Stimulated activated naive CD8-positive, alpha-beta T cell treated with anti-CD3 and anti-CD28 coated beads, Interleukin-15, amount 100 ng/mL, for 72 hours (primary cell): ENCODE results near the gene LMOD3.
A peak's percentile ranks its signal among the peaks of the same experiment; 100 is the strongest.

Source experiments
- ATAC-seq: fragments of 150-1000 bp; cut with Tn5 transposase; 2 replicates; pipeline ENCODE4 v1.10.0; 2021; ENCODE audit warnings: mild to moderate bottlenecking, moderate library complexity
- DNase-seq, 2 donors: peaks; one replicate each; pipeline ENCODE4 v3.0.0; 2021 to 2022
- H3K27ac Mint-ChIP-seq, 2 donors: one replicate each; pipeline ENCODE4 v1.8.0; 2022; ENCODE audit warnings: mild to moderate bottlenecking in 2 of 2, mixed read lengths in 2 of 2, moderate library complexity in 2 of 2
- H3K27me3 Mint-ChIP-seq: one replicate; pipeline ENCODE4 v1.8.0; 2022; ENCODE audit warnings: mixed read lengths
- H3K4me1 Mint-ChIP-seq: one replicate; pipeline ENCODE4 v1.8.0; 2022; ENCODE audit warnings: mild to moderate bottlenecking, mixed read lengths
- H3K4me3 Mint-ChIP-seq, 2 donors: one replicate each; pipeline ENCODE4 v1.8.0; 2022; ENCODE audit warnings: mild to moderate bottlenecking in 2 of 2, mixed read lengths in 2 of 2, moderate library complexity in 1 of 2
- H3K9me3 Mint-ChIP-seq, 2 donors: one replicate each; pipeline ENCODE4 v1.8.0; 2022; ENCODE audit warnings: mixed read lengths in 2 of 2

The LMOD3 gene

GRCh38 chr3:69065318-69065964, 57.0 kb downstream of the LMOD3 start:
- ATAC-seq (peak; percentile 95), DNase-seq (peak in 1 of 2 donors; percentile 21)
- H3K4me1 Mint-ChIP-seq, result peaks cover 31% of the 10 kb centered on the region
- no peaks in the 10 kb centered on the region for H3K9me3 Mint-ChIP-seq
- no peaks in the 10 kb centered on the region for H3K27me3 Mint-ChIP-seq
- peak overlapping the region; percentile 41 to 53 for H3K4me3 Mint-ChIP-seq
- H3K27ac Mint-ChIP-seq, result peak overlapping the region; percentile 36 to 93

GRCh38 chr3:69063636-69064035, 58.8 kb downstream of the LMOD3 start:
- Mint-ChIP-seq H3K9me3 (no peaks in the 10 kb centered on the region), H3K4me3 (peak overlapping the region in 1 of 2 donors; percentile 35), H3K27me3 (no peaks in the 10 kb centered on the region), H3K4me1 (peaks cover 45% of the 10 kb centered on the region), H3K27ac (peak overlapping the region in 1 of 2 donors; percentile 37)
- ATAC-seq (no peak), DNase-seq (no peak)

GRCh38 chr3:69059688-69060087, 62.7 kb downstream of the LMOD3 start:
- Mint-ChIP-seq H3K4me1 (peaks cover 33% of the 10 kb centered on the region), H3K4me3 (no peak overlapping the region), H3K9me3 (no peaks in the 10 kb centered on the region), H3K27ac (peak overlapping the region; percentile 20 to 45), H3K27me3 (no peaks in the 10 kb centered on the region)
- DNase-seq (no peak), ATAC-seq (no peak)

GRCh38 chr3:69058947-69059224, 63.5 kb downstream of the LMOD3 start:
- Mint-ChIP-seq H3K9me3 (no peaks in the 10 kb centered on the region), H3K27me3 (no peaks in the 10 kb centered on the region), H3K4me3 (no peak overlapping the region), H3K27ac (peak overlapping the region; percentile 88), H3K4me1 (peaks cover 25% of the 10 kb centered on the region)
- DNase-seq (no peak), ATAC-seq (no peak)

GRCh38 chr3:69058180-69058946, 64.0 kb downstream of the LMOD3 start:
- H3K4me3 Mint-ChIP-seq, result peak overlapping the region in 1 of 2 donors; percentile 46

More at GRCh38 chr3:69058180-69058946, 64.0 kb downstream of the LMOD3 start:
- peak overlapping the region; percentile 88 for H3K27ac Mint-ChIP-seq
- H3K27me3 Mint-ChIP-seq, result no peaks in the 10 kb centered on the region
- H3K4me1 Mint-ChIP-seq, result peaks cover 20% of the 10 kb centered on the region
- ATAC-seq, result peak; percentile 92
- DNase-seq, result no peak
- H3K9me3 Mint-ChIP-seq, result no peaks in the 10 kb centered on the region
